ENCODE data around the gene MLH3.
"Not testable (repeated sequence)": the region's sequence is repeated elsewhere in the genome, so short reads cannot be mapped to it uniquely, and the experiment has no call there.

Gene MLH3

GRCh38 chr14:75050852-75051555 is at the start of gene MLH3:
MLH3 (minus strand) TSS chr14:75051467; CDS start chr14:75049655, 1,812 bp downstream.
- DNase-seq (ENCODE audit: low spot score) = peak; percentile 85

- DNase-seq (ENCODE audit: low spot score) = no peak
Measured at GRCh38 chr14:75098682-75099081, 47.4 kb upstream of the MLH3 start.

- no peak for DNase-seq (ENCODE audit: low spot score)
Measured at GRCh38 chr14:75098212-75098611, 46.9 kb upstream of the MLH3 start.

- DNase-seq (ENCODE audit: low spot score) = no peak
Measured at GRCh38 chr14:75096959-75097358, 45.7 kb upstream of the MLH3 start.

- no peak for DNase-seq (ENCODE audit: low spot score)
Measured at GRCh38 chr14:75095690-75096089, 44.4 kb upstream of the MLH3 start.

GRCh38 chr14:75094896-75095295 is 43.6 kb upstream of the MLH3 start:
- DNase-seq (ENCODE audit: low spot score) = no peak

- no peak for DNase-seq (ENCODE audit: low spot score)
Measured at GRCh38 chr14:75092698-75093097, 41.4 kb upstream of the MLH3 start.

- DNase-seq (ENCODE audit: low spot score) = no peak
Measured at GRCh38 chr14:75091251-75091650, 40.0 kb upstream of the MLH3 start.

- DNase-seq (ENCODE audit: low spot score) = no peak
Measured at GRCh38 chr14:75090353-75090752, 39.1 kb upstream of the MLH3 start.

- DNase-seq (ENCODE audit: low spot score) = peak; percentile 39
Measured at GRCh38 chr14:75088566-75089373, 37.5 kb upstream of the MLH3 start.

- no peak for DNase-seq (ENCODE audit: low spot score)
Measured at GRCh38 chr14:75088153-75088552, 36.9 kb upstream of the MLH3 start.

GRCh38 chr14:75084513-75084912 is 33.2 kb upstream of the MLH3 start:
- DNase-seq (ENCODE audit: low spot score) = no peak

GRCh38 chr14:75083271-75083670 is 32.0 kb upstream of the MLH3 start:
- no peak for DNase-seq (ENCODE audit: low spot score)

GRCh38 chr14:75081660-75082229 is 30.5 kb upstream of the MLH3 start:
- DNase-seq (ENCODE audit: low spot score) = no peak

- DNase-seq (ENCODE audit: low spot score) = no peak
Measured at GRCh38 chr14:75079521-75079920, 28.3 kb upstream of the MLH3 start.

GRCh38 chr14:75077794-75078193 is 26.5 kb upstream of the MLH3 start:
- no peak for DNase-seq (ENCODE audit: low spot score)

- no peak for DNase-seq (ENCODE audit: low spot score)
Measured at GRCh38 chr14:75070383-75070782, 19.1 kb upstream of the MLH3 start.

GRCh38 chr14:75069811-75070145 is 18.5 kb upstream of the MLH3 start:
- no peak for DNase-seq (ENCODE audit: low spot score)

- peak; percentile 71 for DNase-seq (ENCODE audit: low spot score)
Measured at GRCh38 chr14:75069121-75069810, 18.0 kb upstream of the MLH3 start, which contains the start of gene ZC2HC1C. ZC2HC1C (plus strand) TSS chr14:75069641; CDS start chr14:75070574, 933 bp downstream.

- no peak for DNase-seq (ENCODE audit: low spot score)
Measured at GRCh38 chr14:75068294-75069120, 17.2 kb upstream of the MLH3 start.

GRCh38 chr14:75067765-75068164 is 16.5 kb upstream of the MLH3 start:
- DNase-seq (ENCODE audit: low spot score) = not testable (repeated sequence)

- no peak for DNase-seq (ENCODE audit: low spot score)
Measured at GRCh38 chr14:75067212-75067611, 15.9 kb upstream of the MLH3 start.

Measured in HuH-7.5 (cell line).